NCI-H2196 (cell line): Measurements from ENCODE around the gene B3GNT3.

Source experiments
- DNase-seq: peaks from one replicate; lab custom pipeline; 2025; ENCODE audit not compliant: unreplicated experiment; lab: John Stamatoyannopoulos, UW

B3GNT3 gene

DNA sequence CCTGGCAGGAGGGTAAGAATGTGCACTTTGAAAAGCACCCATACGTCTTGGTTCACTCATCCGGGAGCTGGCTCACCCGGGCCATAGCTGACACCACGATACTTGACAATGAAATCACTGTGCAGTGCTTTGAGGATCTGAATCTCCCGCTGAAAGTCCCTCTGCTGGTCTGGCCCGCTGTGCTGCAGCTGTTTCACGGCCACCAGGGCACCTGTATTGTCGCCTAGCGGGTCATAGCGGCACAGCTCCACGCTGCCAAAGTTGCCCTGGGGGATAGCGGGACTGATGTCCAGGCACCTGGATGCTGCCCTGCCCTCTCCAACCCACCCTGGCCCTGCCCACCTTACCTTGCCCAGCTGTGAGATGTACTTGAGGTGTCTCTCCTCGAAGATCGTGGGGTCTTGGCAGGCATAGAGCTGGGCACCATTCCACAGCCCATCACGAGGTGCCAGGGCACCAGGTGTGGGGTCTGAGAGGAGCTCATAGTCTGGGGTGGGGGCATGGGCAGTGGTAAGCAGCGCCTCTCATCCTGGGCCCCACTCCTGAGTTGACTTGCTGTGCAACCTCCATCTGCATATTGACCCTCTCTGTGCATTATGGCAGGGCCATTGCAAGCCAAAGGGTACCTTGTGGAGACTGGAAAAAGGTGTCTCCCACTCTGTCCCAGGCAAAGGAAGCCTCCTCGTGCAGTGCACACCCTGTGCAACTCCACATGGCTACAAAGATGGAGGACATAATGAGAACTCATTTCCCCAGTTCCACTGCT is 37.7 kb downstream of the B3GNT3 start:
- no peak for DNase-seq

DNA sequence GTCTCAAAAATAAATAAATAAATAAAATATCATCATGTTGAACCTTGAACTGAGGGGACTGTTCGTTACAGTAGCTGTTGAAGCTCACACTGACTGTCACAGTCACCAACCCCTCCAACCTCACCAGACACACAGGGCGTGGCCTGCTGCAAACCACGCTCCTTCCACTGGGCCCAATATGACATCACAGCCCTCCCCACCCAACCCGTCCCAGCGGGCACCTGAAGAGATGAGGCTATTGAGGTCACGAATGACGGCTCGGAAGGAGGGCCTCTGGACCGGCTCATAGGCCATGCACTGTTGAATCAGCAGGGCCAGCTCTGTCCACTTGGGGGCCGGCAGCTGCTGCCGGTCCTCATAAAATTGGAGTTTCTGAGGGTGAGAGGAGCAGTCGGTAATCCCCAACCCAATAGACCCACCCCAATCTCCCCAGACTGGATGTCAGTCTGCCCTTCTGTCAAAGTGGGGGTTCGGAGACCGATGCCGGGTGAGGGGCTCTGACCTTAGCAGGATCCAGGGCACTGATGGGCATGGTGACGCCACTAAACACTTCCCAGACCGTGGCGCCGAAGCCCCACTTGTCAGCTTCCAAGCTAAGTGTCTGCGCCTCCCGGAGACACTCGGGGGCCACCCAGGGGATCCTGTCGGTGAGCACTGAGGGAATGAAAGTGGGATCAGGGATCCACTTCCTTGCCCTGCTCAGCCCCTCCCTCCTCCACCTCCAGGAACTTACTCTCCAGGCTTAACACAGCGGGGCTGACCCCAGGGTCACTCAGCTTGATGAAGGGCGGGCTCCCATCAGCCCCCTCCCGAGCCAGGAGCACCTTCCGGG is 39.6 kb downstream of the B3GNT3 start:
- DNase-seq: no peak

DNA sequence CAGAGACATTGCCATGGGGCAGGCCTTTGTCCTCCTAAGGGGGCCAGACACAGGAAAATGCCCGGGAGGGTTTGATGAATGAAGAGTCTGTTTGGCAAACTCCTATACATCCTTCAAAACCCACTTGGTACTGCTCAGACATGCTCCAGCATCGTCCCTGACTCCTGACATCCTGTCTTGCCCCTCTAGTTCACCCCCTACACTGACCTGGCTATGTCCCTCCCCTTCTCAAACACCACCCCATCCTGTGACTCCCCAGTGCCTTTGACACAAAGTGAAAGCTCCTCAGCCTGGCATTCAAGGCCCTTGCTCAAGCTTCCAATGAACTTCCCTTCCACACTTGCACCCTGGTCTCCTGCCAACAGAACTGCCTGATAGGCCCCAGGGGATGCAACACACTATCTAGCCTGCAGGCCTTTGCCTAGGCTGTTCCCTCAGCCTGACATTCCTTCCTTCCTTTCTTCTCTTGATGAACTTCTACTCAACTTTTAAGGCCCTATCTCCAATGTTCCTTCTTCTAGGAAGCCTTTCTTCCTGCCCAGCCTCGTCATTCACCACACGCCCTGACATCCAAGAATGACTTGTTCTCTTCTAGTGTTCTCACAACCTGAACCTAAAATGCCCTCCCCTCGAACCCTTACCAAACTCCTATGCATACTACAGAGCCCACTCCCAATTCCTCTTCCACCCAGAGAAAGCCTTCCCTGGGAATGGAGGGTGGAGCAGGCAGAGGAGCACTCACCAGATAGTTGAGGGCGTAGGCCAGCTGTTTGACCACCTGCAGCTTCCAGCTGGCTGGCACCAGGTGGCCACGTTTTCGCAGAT is 40.5 kb downstream of the B3GNT3 start:
- no peak for DNase-seq

DNA sequence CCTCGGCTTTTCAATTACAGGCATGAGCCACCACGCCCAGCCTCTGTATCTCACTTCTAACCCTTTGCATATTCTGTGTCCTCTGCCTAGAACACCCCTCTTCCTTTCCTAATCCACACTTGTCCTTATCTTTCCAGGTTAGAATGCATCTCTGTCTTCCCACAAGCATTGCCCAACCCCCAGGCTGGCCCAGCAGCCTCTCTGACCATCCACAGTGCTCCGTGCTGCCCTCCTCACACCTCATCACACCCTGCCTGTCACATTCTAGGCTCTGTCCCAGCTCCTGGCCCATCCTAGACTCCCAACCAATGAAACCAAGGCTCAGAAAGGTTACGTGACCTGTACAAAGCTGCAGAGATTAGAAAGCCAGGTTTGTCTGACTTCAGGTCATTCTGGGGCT is 41.6 kb downstream of the B3GNT3 start:
- DNase-seq: no peak

DNA sequence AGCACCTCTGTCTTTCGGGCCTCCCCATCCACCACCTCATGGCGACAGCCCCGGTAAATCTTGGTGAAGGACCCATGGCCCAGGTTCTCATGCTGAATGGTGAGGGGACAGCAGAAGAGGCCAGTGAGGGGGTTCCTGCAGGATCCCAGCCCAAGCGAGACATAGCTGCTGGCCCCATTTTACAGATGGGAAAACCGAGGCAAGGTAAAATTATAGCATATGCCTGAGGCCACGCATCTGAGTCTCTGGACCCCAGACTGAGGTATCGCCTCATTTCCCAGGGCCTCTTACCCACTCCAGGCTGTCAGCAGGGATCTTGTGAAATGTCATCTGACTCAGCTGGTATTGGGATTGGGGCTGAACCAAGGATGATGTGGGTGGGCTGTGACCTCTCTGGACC is 43.0 kb downstream of the B3GNT3 start:
- DNase-seq: no peak

DNA sequence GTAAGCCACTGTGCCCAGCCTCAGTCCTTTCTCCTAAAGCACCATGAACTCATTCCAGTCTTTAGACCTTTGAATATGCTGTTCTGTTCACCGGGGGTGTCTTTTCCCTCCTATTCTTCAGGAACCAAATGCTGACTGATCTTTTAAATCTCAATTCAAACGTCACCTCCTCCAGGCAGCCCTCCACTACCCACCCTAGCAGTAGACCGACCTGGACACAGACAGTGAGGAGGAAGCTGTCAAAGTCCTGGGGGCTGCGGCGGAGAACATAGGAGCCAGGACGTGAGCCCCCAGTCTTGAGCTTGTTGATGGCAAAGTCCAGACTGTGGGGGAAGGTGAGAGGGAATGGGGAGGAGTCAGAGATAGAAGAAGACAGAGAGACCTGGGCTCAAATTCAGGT is 45.1 kb downstream of the B3GNT3 start:
- DNase-seq: no peak

DNA sequence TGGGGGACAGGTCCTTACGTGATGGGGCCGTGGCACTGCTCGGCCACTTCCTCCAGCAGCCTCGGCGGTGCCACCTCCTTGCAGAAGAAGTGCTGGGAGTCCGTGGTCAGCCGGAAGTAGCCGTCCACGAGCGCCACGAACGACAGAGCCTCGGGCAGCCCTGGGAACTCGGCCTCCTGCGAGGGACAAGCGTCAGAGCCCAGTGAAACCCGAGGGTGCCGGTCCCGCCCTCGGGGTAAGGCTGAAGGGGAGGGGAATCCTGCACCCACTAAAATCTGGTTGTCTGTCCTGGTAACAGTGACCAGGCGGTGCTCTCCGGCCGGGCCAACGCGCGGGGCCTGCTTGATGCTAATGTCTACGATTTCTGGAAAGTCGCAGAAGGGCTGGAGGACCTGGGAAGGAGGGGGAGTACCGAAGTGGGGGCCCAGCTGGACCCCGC is 46.5 kb downstream of the B3GNT3 start:
- no peak for DNase-seq

DNA sequence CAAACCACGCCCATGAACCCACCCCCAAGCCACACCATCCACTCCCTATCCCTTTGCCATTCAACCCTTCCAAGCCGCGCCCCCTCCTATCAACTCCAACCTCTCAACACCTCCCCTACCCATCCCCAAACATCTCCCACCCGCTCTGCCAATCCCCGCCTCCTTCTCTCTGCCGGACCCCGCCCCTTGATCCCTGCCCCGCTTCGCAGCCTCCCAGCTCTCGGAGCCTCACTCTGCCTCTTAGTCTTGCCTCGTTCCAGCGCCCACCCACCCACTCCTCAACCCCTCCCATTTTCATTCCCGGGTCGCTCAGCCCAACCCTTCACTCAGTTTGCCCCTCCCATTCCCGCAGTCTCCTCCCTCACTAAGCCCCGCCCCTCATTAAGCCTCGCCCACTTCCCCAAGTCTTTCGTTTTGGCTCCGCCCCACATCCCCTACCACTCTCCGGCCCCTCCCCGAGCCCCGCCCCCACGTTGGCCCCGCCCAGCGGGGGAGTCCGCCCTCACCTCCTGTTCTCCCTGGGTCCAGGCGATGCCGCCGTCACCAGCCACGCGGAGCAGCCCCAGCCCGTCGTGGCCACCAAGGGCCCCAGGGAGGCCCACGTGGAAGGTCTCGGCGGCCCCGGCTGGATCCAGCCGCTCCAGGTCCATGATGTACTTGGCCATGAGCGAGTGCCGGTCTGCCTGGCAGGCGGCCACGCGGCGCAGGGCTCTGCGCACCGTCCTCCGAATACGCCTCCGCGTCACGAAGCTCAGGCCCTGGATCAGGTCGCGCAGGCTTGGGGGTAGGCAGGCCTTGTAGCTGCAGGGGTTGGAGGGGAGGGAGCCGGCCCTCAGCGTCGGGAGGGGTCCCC is 47.1 kb downstream of the B3GNT3 start:
- peak; percentile 98 for DNase-seq

DNA sequence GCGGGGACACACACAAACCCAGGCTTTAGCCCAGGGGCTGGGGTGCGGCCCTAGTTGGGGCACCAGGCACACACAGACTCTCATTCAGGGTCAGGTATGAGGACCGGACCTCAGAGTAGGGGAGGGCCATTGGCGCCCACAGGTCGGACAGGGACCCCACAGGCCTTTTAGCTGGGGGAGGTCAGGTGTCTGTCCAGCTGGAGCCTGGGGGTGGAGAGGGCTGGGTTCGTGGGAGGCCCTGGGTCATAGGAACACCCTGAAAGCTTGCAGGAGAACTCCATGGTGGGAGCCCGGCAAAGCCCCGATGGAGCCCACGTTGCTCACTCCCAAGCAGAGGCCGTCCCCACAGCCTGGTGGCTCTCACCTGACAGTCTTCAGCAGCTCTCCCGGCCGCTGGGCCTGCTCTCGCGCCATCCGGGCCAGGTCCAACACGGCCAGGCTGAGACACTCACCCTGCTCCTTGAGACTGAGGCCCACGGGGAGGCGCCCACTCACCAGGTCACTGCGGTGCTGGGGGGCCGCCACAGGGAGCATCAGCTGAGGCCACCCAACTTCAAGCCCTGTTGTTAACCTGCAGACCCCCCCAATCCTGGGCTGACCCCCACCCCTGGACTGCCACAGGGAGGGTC is 47.8 kb downstream of the B3GNT3 start:
- DNase-seq: no peak

DNA sequence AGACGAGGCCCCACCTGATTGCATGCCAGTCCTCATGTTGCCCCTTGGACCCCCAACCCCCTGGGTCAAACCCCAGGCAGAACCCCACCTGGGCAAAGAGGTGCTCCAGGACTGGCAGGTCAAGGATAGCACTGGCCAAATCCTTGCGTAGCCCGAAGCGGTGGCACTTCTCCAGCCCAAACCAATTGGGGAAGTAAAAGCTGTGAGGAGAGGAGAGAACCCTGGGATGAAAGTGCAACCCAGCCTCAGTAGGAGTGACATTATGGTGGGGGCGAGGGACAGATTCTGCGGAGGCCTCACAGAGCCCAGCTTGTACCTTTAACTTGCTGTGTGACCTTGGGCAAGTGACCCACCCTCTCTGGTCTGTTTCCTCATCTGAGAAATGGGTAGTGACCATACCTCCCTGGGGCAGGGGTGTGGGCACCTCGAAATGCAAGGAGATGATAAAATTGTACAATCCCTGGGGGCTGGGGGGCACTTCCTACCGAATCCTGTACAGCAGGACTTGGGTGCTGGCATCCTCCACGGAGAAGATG is 48.4 kb downstream of the B3GNT3 start:
- DNase-seq: no peak

DNA sequence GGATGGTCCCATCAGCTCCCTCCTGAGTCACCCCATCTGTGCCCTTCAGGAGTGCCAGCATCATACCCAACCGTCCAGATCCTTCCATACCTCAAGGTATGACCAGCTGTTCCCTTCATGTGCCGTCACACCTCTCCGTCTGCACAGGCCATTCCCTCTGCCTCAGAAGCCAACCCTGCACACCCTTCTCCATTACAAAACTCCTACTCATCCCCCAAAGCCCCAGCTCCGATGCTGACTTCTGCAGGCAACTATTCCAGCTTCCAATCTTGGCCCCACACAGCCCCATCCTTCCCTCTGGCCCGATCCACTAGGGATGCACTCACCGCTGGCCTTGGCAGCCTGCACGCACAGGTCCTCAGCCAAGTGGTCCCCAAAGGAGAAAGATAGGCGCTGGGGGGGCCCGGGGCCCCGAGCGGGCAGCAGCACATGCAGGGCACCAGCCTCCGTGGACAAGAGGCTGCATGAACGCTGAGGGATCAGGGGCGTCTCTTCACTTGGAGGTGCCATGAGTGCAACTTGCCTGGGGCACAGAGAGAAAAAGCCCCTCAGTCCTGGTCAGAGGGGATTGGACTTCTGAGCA is 49.1 kb downstream of the B3GNT3 start:
- DNase-seq: no peak

DNA sequence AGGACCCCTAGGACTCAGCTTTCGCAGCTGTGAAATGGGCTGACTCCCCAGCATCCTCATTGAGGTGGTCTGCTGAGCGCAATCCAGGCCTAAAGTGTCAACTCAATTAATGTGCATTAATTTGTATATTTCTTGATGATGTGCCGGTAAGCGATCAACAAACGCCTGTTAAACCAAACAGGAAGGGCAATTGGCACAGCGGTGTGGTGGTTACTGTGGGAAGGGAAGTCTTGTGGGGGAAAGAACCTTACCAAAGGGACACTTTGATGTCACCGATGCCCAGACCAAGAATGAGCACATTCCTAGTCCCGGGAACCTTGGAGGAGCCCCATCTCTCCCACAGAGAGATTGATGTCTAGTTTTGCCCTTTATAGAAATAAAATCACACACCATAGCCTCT is 51.2 kb downstream of the B3GNT3 start:
- no peak for DNase-seq

DNA sequence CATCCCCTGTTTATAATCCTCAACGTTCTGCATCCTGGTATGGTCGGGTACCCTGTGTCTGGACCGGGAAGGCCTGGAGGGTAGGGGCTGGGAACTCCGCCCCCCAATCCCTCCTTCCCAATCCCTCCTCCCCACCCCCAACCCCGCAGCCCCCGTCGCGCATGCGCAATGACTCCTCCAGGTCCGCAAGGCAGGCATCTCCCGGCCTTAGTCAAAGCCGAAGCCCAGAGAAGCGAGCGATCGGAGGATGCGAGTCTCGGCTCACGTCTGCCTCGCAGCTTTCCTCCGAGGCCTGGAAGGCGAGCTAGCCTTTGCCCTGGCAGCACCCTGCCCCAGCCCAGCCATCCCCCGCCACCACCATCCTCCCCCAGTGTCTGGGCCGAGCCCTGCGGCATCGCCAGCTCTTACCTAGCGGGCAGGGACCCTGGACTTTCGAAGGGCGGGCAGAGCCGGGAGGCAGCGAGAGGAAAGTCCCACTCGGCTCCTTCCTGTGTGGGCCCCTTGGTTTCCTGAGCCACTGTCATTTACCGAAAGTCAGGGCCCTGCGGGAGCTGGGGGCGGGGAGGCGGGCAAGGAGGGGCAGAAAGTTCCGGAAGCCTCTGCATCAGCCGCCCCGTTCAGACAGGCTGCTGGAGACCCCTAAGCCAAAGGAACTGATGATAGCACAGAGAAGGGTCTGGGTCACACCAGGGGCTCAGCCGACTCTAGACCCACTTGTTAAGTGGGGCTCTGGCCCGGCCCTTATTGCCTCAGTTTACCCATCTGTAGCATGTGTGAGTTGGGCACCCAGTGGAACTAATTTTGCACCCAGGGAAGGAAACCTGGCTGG is 52.8 kb downstream of the B3GNT3 start, which contains the start of gene JAK3:
Gene JAK3 (minus strand): TSS at position 445 of the 829 bp plus-strand sequence. CDS start 3,565 bp downstream, outside the sequence.
- no peak for DNase-seq

DNA sequence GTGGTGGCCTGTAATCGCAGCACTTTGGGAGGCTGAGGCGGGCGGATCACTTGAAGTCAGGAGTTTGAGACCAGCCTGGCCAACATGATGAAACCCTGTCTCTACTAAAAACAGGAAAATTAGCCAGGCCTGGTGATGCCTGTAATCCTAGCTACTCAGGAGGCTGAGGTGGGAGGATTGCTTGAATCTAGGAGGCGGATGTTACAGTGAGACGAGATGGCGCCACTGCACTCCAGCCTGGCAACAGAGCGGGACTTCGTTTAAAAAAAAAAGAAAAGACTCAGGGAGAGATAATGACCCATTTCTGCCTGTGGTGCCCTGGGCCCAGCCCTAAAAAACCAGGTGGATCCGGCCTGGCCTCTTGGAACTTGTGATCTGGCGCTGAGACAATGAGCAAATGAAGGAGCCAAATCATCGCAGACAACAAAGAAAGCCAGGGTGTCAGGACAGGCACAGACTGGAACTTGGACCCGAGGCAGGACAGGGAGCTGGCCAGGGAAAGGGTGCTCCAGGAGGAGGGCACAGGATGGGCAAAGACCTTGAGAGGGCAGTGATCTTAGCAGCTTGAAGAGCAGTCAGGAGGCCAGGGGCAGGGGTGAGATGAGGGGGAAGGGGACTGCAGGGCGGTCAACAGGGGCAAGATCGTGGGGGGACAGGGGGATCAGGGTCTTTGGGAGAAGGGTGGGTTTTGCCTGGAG is 53.8 kb downstream of the B3GNT3 start:
- DNase-seq: no peak

DNA sequence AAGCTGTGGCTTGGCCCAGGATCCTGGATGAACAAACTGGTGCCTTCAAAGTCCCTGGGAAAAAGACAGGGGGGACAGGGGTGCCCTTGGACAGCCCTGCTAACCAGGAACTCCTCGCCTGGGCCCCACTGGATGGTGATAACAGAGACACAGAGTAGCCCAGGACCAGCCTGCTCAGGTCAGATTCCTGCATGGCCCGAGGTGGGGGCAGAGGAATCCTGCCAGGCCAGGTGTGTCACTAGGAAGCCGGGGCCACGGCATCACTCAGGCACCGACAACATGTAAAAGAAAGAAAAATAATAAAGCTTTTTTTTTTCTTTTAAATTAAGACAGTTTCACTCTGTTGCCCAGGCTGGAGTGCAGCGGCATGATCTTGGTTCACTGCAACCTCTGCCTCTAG is 59.1 kb downstream of the B3GNT3 start:
- no peak for DNase-seq

DNA sequence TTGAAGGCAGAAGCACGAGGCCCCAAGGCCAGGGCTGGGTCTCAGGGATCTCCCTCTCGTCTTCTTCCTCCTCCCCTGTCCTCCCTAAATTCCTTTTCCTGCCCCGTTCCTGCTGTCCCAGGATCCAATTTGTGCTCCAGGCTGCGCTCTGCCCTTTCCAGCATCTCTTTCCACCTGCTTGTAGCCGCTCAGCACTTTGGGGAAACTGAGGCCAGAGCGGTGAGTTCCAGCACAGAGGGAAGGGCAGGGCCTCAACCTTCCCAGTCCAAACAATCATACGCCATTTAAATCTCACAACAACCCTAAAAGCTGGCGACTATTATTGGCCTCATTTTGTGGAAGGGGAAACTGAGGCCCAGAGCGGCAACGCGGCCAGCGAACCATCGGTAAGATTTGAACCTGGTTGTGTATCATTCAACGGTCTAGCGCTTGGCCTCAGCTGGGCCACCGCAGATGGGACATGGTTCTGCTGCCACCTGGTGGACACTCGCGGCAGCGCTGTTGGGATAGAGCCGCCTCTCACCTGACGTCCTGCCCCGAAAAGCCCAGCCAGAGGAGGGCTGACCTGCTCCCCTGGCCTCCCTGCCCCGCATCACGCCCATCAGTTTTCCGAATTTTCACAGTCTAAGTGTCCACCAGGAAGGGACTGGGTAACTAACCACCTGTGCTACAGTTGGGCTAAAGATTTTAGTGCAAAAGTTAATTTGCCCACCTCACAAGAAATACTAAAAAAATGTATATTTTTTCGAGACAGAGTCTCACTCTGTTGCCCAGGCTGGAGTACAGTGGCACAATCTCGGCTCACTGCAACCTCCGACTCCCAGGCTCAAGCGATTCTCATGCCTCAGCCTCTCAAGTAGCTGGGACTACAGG is 60.6 kb downstream of the B3GNT3 start:
- DNase-seq: peak; percentile 83
